ENCODE data around the gene NOC2L. TPM values are rescaled to one million over a fixed set of nuclear protein-coding genes. Genes with fewer than 3 reads are reported as not detected.

The NOC2L gene
- total and polyA plus RNA-seq, 7 experiments from 2014 or later: 46.6 to 88.3 (median 67.9) TPM

DNA sequence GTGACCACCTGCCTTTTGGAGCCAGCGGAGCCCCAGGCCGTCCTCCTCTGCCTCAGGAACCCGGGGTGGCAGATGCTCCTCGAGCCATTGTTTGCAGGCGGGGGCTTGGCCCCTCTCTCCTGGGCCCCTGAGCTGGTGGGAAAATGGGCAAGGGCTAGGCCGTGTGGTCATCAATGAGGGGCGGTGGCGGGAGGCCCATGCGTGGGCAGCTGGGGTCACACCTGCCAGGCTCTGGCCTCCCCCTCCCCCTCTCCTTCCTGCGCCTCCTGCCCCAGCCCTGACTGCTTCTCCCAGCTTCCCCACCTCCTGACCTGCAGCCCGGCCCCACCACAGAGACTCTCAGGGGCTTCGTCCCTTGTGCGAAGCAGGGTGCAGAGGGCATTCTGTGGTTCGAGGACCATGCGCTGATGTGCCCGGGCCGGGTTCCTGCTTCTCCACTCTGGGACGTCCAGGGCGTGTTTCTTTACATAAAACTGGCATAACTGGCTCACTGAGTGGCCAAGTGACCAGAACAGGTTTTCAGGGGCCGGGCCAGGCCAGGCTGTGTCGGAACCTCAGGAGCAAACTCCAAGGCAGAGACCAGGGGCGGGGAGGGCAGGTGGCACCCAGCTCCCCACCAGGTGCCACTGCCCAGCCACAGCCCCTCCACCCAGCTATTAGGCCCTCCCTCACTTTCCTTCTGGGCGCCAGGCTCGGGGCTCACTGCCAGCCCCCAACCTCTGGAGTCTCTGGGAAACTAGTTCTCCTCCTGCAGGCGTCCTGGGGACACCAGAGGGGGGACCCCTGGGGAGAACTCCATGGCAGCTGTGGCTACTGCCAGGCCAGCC lies 26.1 kb downstream of the NOC2L start:
- Mint-ChIP-seq H3K9me3 (no peaks in the 10 kb centered on the region), H3K4me3 (peak overlapping the region in 1 of 10 donors; percentile 41), H3K27me3 (peaks cover 5 to 37% (median 21%) of the 10 kb centered on the region in 5 donors), H3K27ac (no peak overlapping the region), H3K4me1 (peaks cover 0 to 5% (median 0%) of the 10 kb centered on the region in 7 donors), H3K36me3 (no peaks in the 10 kb centered on the region)
- Histone ChIP-seq H3K27me3 (ENCODE audit: control insufficient read depth in 2 of 2, insufficient read depth in 2 of 2, low read length in 2 of 2) (no peaks in the 10 kb centered on the region), H3K36me3 (ENCODE audit: control insufficient read depth in 2 of 3, insufficient read depth in 3 of 3, low read length in 3 of 3) (no peaks in the 10 kb centered on the region), H3K4me1 (ENCODE audit: control insufficient read depth in 2 of 2, insufficient read depth in 2 of 2, low read length in 2 of 2) (no peaks in the 10 kb centered on the region), H3K4me3 (ENCODE audit: low read length) (no peak overlapping the region), H3K9me3 (ENCODE audit: control insufficient read depth in 2 of 3, low read length in 3 of 3) (no peaks in the 10 kb centered on the region), H3K27ac (ENCODE audit: low read depth, low read length) (no peak overlapping the region)
- intact Hi-C loops (cut with micrococcal nuclease): no loop called here
- POLR2A ChIA-PET: no interaction called here
- CTCF ChIA-PET: no interaction called here
- no peak for ATAC-seq
- DNase-seq: no peak

DNA sequence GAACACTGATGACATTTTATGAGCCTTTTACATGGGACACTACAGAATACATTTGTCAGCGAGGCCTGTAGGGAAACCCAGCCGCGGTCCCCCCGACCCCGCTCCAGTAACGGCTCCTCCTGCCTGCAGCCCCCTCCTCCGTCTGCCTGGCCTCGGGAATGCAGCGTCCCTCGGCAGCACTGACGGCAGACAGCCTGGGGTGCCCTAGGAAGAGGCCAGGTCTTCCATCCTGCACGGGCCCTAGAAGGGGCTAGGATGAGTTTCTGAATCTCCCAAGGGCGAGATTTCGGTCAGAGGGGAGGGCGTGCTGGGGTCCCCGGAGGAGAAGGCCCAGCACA lies 26.9 kb downstream of the NOC2L start:
- Mint-ChIP-seq H3K27ac (no peak overlapping the region), H3K27me3 (peaks cover 5 to 40% (median 16%) of the 10 kb centered on the region in 5 donors), H3K36me3 (no peaks in the 10 kb centered on the region), H3K4me1 (peaks cover 0 to 5% (median 0%) of the 10 kb centered on the region in 7 donors), H3K4me3 (no peak overlapping the region), H3K9me3 (no peaks in the 10 kb centered on the region)
- Histone ChIP-seq H3K36me3 (ENCODE audit: control insufficient read depth in 2 of 3, insufficient read depth in 3 of 3, low read length in 3 of 3) (no peaks in the 10 kb centered on the region), H3K4me3 (ENCODE audit: low read length) (no peak overlapping the region), H3K27me3 (ENCODE audit: control insufficient read depth in 2 of 2, insufficient read depth in 2 of 2, low read length in 2 of 2) (no peaks in the 10 kb centered on the region), H3K4me1 (ENCODE audit: control insufficient read depth in 2 of 2, insufficient read depth in 2 of 2, low read length in 2 of 2) (no peaks in the 10 kb centered on the region), H3K9me3 (ENCODE audit: control insufficient read depth in 2 of 3, low read length in 3 of 3) (no peaks in the 10 kb centered on the region), H3K27ac (ENCODE audit: low read depth, low read length) (no peak overlapping the region)
- ATAC-seq: no peak
- DNase-seq: no peak
- intact Hi-C loops (cut with micrococcal nuclease): no loop called here
- CTCF ChIA-PET: no interaction called here
- POLR2A ChIA-PET: no interaction called here

DNA sequence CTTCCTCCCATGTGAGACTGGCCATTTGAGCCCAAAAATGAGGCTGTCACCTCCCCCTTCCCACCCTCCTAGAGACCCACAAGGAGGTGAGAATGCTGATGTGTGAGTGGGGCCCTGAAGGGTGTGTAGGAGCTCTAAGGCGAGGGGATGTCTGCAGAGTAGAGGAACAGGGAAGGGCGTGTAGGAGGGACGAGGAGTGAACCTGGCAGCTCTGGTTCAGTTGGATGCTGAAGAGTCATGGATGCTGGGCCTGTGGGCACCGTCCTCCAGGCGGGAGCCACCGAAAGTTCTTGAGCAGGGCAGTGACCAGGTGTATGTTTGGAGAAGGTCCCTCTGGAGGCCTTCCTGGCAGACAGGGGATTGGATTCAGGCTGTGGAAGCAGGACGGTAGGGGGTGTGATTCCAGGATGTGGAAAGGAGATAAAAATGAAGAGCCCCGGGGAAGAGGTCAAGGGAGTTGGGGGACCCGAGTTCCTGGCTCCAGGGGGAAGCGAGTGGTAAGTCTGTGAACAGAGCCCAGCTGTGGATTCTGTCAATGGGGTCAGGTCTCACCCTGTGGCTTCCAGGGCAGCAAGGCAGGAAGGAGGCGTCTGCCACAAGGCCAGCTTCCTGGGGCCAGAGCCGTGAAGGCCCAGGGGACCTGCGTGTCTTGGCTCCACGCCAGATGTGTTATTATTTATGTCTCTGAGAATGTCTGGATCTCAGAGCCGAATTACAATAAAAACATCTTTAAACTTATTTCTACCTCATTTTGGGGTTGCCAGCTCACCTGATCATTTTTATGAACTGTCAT lies 27.5 kb downstream of the NOC2L start:
- H3K36me3 ChIP-seq (ENCODE audit: control insufficient read depth in 2 of 3, insufficient read depth in 3 of 3, low read length in 3 of 3): no peaks in the 10 kb centered on the region
- DNase-seq: no peak
- H3K27me3 ChIP-seq (ENCODE audit: control insufficient read depth in 2 of 2, insufficient read depth in 2 of 2, low read length in 2 of 2): no peaks in the 10 kb centered on the region
- peaks cover 0 to 5% (median 0%) of the 10 kb centered on the region in 7 donors for H3K4me1 Mint-ChIP-seq
- intact Hi-C loops (cut with micrococcal nuclease): no loop called here
- no peaks in the 10 kb centered on the region for H3K36me3 Mint-ChIP-seq
- no peaks in the 10 kb centered on the region for H3K9me3 ChIP-seq (ENCODE audit: control insufficient read depth in 2 of 3, low read length in 3 of 3)
- ChIA-PET POLR2A (no interaction called here), CTCF (no interaction called here)
- peaks cover 8 to 41% (median 20%) of the 10 kb centered on the region in 5 donors for H3K27me3 Mint-ChIP-seq
- H3K27ac ChIP-seq (ENCODE audit: low read depth, low read length): no peak overlapping the region
- H3K4me3 Mint-ChIP-seq: no peak overlapping the region
- ATAC-seq: no peak
- no peak overlapping the region for H3K4me3 ChIP-seq (ENCODE audit: low read length)
- H3K4me1 ChIP-seq (ENCODE audit: control insufficient read depth in 2 of 2, insufficient read depth in 2 of 2, low read length in 2 of 2): no peaks in the 10 kb centered on the region
- no peaks in the 10 kb centered on the region for H3K9me3 Mint-ChIP-seq
- peak overlapping the region in 1 of 9 donors; percentile 74 for H3K27ac Mint-ChIP-seq

DNA sequence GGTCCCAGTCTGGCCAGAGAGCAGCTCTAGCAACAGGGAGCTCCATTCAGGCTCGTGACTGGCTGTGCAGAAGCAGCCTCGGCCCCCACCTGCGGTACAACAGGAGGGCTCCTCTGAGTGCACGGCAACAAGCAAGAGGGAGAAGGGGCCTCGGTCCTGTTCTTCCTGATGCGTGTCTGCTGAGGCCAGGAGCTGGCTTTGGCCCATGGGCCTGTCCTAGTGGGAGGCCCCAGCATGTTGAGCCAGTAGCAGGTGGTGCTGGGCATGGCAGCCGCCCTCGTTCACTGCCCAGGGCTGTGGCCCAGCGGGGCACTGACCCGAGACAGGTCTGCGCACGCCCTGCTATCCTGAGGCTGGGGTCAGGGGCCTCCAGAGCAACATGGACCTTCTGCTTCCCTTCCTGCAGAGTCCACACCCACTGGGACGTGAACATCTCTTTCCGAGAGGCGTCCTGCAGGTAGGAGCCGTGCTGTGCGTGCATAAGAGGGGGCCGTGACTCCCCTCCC lies 28.4 kb downstream of the NOC2L start:
- H3K36me3 Mint-ChIP-seq: no peaks in the 10 kb centered on the region
- no peak overlapping the region for H3K4me3 Mint-ChIP-seq
- no peaks in the 10 kb centered on the region for H3K9me3 Mint-ChIP-seq
- peaks cover 16 to 48% (median 25%) of the 10 kb centered on the region in 5 donors for H3K27me3 Mint-ChIP-seq
- Histone ChIP-seq H3K4me1 (ENCODE audit: control insufficient read depth in 2 of 2, insufficient read depth in 2 of 2, low read length in 2 of 2) (peaks cover 0 to 2% of the 10 kb centered on the region in 2 donors), H3K27me3 (ENCODE audit: control insufficient read depth in 2 of 2, insufficient read depth in 2 of 2, low read length in 2 of 2) (peaks cover 5% of the 10 kb centered on the region in 2 donors), H3K9me3 (ENCODE audit: control insufficient read depth in 2 of 3, low read length in 3 of 3) (no peaks in the 10 kb centered on the region), H3K36me3 (ENCODE audit: control insufficient read depth in 2 of 3, insufficient read depth in 3 of 3, low read length in 3 of 3) (no peaks in the 10 kb centered on the region), H3K4me3 (ENCODE audit: low read length) (no peak overlapping the region), H3K27ac (ENCODE audit: low read depth, low read length) (no peak overlapping the region)
- intact Hi-C loops (cut with micrococcal nuclease): no loop called here
- no peak overlapping the region for H3K27ac Mint-ChIP-seq
- POLR2A ChIA-PET: no interaction called here
- CTCF ChIA-PET: no interaction called here
- DNase-seq (no peak), ATAC-seq (no peak)
- peaks cover 0 to 5% (median 0%) of the 10 kb centered on the region in 7 donors for H3K4me1 Mint-ChIP-seq

DNA sequence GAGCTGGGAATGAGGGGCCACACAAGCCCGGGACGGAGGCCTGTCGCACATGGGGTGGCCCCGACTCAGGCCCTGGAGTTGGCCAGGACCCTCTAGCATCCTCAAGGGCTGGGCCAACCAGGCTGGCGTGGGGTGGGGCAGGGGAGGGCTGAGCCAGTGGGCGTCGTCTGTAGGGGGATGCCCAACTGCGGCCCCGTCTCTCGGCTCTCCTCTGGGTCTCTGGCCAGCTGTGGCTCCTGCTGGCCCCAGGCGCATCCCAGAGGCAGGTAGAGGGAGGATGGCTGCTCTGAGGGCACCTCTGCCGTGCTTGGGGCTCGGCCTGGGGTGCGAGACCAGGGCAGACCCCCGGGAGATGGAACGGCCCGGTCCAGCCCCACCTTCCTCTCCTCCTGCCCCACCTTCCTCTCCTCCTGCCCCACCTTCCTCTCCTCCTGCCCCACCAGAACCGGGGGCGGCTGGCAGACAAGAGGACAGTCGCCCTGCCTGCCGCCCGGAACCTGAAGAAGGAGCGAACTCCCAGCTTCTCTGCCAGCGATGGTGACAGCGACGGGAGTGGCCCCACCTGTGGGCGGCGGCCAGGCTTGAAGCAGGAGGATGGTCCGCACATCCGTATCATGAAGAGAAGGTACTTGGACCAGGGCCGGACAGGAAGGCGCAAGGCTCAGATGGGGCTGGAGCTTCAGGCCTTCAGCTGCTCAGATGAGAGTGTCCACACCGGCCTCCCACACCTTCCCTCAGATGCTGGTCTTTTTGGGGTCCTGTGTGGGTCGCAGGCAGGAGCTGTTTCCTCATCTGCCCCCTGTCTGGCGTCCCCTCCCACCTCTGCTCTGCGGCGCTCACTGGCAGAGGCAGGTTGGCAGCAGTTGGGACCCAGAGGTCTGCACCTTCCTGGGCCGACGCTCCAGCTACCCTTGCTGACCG lies 29.1 kb downstream of the NOC2L start:
- H3K27me3 ChIP-seq (ENCODE audit: control insufficient read depth in 2 of 2, insufficient read depth in 2 of 2, low read length in 2 of 2): peaks cover 6 to 7% of the 10 kb centered on the region in 2 donors
- no peaks in the 10 kb centered on the region for H3K36me3 ChIP-seq (ENCODE audit: control insufficient read depth in 2 of 3, insufficient read depth in 3 of 3, low read length in 3 of 3)
- no peak for DNase-seq
- peaks cover 0 to 3% of the 10 kb centered on the region in 2 donors for H3K4me1 ChIP-seq (ENCODE audit: control insufficient read depth in 2 of 2, insufficient read depth in 2 of 2, low read length in 2 of 2)
- CTCF ChIA-PET: no interaction called here
- H3K4me1 Mint-ChIP-seq: peaks cover 0 to 5% (median 0%) of the 10 kb centered on the region in 7 donors
- H3K27me3 Mint-ChIP-seq: peaks cover 14 to 44% (median 18%) of the 10 kb centered on the region in 5 donors
- H3K4me3 ChIP-seq (ENCODE audit: low read length): no peak overlapping the region
- no peak for ATAC-seq
- POLR2A ChIA-PET: no interaction called here
- no peaks in the 10 kb centered on the region for H3K9me3 ChIP-seq (ENCODE audit: control insufficient read depth in 2 of 3, low read length in 3 of 3)
- no peak overlapping the region for H3K27ac ChIP-seq (ENCODE audit: low read depth, low read length)
- intact Hi-C loops (cut with micrococcal nuclease): no loop called here
- H3K9me3 Mint-ChIP-seq: no peaks in the 10 kb centered on the region
- H3K4me3 Mint-ChIP-seq: no peak overlapping the region
- no peaks in the 10 kb centered on the region for H3K36me3 Mint-ChIP-seq
- no peak overlapping the region for H3K27ac Mint-ChIP-seq

DNA sequence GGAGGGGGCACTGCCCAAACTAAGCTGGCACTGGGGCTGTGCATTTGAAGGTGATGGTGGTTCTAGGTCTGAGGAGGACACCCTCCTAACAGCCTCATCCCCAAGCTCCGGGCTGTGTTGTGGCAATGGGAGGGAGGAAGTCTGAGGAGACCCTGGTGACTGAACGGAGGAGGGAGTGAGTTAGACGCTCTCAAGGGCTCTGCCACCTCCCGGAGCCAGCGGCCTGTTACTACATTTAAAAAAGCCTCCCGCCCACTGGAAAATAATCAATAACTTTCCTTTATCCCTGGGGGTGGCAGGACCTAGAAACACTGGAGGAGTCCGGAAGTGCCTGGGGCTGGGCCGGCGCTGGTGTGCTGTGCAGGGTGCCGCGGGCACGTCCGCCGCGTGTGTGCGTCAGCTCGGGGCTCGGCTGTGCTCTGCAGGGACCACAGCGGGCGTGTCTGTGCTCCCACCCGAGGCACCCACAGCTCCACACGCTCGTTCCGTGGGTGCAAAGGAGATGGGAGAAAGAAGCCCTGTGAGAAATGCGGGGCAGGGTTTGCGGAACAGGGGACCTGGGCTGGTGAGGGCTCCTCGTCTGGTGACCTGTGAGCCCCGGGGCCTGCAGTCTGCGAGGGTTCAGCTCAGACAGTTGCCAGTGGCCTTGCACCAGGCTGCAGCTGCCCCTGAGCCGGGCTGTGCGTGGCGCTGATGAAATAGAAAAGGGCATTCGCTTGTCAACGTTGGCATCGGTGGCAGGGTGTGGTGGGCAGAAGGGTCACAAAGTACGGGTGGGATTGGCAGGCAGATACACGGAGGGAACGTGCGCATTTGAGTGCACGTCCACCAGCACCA lies 30.0 kb downstream of the NOC2L start:
- H3K36me3 ChIP-seq (ENCODE audit: control insufficient read depth in 2 of 3, insufficient read depth in 3 of 3, low read length in 3 of 3): no peaks in the 10 kb centered on the region
- intact Hi-C loops (cut with micrococcal nuclease): no loop called here
- H3K27ac ChIP-seq (ENCODE audit: low read depth, low read length): no peak overlapping the region
- H3K4me3 ChIP-seq (ENCODE audit: low read length): no peak overlapping the region
- Mint-ChIP-seq H3K36me3 (no peaks in the 10 kb centered on the region), H3K4me1 (peaks cover 0 to 3% (median 0%) of the 10 kb centered on the region in 7 donors), H3K27ac (no peak overlapping the region), H3K27me3 (peaks cover 12 to 42% (median 15%) of the 10 kb centered on the region in 5 donors), H3K4me3 (no peak overlapping the region), H3K9me3 (no peaks in the 10 kb centered on the region)
- peaks cover 6 to 7% of the 10 kb centered on the region in 2 donors for H3K27me3 ChIP-seq (ENCODE audit: control insufficient read depth in 2 of 2, insufficient read depth in 2 of 2, low read length in 2 of 2)
- DNase-seq (no peak), ATAC-seq (no peak)
- ChIA-PET CTCF (no interaction called here), POLR2A (no interaction called here)
- no peaks in the 10 kb centered on the region for H3K9me3 ChIP-seq (ENCODE audit: control insufficient read depth in 2 of 3, low read length in 3 of 3)
- H3K4me1 ChIP-seq (ENCODE audit: control insufficient read depth in 2 of 2, insufficient read depth in 2 of 2, low read length in 2 of 2): peaks cover 0 to 3% of the 10 kb centered on the region in 2 donors
